SKM-1 treated with dmso at 0.1 percent for 144 hours (cell line): ENCODE results near the gene CFAP107.
"Not testable (repeated sequence)": the region's sequence is repeated elsewhere in the genome, so short reads cannot be mapped to it uniquely, and the experiment has no call there.

Experiments used
- DNase-seq: peaks from one replicate; lab custom pipeline; 2025; ENCODE audit not compliant: unreplicated experiment; lab: John Stamatoyannopoulos, UW

The CFAP107 gene

DNA sequence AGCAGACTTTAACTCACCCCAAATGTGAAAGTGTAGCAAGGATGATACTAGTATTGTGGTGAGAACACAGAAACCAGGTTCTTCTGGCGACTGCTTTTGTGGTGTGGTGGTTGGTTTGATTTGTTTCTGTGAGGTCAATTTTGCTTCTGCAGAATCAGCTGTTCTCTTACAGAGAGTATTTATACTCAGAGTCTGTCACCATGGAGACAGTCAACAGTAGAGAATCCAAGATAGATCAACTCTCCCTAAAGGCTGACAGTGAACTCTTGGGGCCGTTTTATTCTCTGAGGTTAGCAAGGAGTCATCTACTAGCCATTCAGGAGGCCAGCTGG lies at the start of gene CFAP107:
TSS of gene CFAP107 (plus strand) at position 209 of the 332 bp plus-strand sequence. CDS start 231 bp downstream, outside the sequence.
- no peak for DNase-seq

GRCh38 chr1:12696658-12697057 lies 49.3 kb upstream of the CFAP107 start:
- no peak for DNase-seq

DNA sequence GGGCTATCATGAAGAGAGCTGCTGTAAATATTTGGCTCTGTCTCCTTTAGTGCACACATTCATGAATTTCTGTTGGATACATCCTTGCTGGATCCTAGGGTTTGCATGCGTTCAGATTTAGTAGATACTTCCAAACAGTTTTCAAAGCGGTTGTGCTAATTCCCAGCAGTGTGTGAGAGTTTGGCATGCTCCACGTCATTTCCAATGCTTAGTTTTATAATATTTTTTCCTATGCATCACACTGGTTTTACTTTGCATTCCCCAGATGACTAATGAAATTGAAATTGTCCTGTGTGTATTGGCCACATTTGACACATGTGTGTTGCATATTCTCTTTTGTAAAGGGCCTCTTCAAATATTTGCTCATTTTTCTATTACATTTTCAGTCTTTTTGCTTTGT lies 48.6 kb upstream of the CFAP107 start:
- DNase-seq = no peak

GRCh38 chr1:12703821-12704451 lies 42.1 kb upstream of the CFAP107 start:
- no peak for DNase-seq

- no peak for DNase-seq
These were observed 39.9 kb upstream of the CFAP107 start for GRCh38 chr1:12706061-12706460.

DNA sequence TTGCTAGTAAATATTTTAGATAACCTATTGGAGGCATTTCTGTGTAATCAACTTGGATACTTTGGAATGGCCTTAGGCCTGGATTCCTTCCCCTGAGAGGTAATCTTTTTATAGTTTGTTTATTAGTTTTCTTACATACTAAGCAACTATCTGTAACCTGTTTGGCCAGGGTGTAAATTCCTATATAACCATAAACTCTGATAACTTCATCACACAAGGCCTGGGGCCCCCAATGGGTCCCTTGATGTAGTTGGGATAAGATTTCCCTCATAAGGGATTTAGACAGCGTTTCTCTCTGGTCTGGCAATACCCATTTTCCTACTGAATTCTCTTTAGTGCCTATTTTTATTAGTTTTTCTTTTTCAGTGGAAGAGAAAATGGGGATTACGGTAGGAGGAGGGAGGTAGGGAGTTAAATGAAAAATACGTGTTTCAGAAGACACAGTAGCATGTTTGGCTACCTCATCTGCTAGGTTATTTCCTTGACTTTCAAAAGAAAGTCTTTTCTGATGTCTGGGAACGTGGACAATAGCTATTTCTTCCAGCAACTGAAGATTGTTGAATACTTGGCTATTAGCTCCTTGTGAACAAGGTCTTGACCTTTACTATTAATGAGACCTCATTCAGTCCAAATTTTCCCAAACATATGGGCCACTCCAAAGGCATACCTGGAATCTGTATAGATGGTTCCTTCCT lies 37.5 kb upstream of the CFAP107 start:
- no peak for DNase-seq

DNA sequence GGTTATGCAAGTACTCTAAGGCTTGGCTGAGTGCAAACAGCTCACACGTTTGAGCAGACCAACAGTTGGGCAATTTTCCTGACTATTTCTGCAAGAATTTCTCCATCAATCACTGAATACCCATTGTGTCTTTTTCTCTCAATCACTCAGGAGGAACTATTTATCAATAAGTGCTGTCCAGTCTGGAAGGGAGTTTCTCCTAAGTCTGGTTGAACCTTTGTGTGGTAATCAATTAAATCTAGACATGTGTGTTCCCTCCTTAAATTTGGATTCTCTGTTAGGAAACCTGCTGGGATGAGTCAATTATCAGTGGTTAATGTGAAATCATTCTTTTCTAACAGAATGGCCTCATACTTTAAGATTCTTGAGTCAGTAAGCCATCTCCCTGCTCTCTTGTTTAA lies 36.9 kb upstream of the CFAP107 start:
- peak; percentile 26 for DNase-seq

- no peak for DNase-seq
These were observed 36.3 kb upstream of the CFAP107 start for GRCh38 chr1:12709696-12710095.

- DNase-seq = no peak
These were observed 34.5 kb upstream of the CFAP107 start for GRCh38 chr1:12711536-12711935.

DNA sequence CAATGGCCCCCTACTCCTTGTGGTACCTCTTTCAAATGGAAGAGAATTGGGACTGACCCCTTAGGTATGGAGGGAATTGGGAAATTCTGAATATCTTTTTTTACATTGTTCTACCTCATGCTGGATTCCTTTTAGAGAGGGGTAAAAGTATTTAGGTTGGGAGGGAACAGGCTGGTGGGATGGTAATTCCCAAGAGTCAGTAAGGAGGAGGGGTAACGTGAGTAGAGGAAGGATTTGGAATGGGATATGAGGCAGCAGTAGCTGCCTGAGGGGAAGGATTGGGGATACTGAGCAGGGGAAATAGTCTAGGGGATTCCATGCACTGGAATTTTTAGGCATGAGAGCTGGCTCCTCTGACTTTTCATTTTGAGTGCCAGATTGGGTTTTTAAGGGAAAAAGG lies 33.9 kb upstream of the CFAP107 start:
- DNase-seq = no peak

DNA sequence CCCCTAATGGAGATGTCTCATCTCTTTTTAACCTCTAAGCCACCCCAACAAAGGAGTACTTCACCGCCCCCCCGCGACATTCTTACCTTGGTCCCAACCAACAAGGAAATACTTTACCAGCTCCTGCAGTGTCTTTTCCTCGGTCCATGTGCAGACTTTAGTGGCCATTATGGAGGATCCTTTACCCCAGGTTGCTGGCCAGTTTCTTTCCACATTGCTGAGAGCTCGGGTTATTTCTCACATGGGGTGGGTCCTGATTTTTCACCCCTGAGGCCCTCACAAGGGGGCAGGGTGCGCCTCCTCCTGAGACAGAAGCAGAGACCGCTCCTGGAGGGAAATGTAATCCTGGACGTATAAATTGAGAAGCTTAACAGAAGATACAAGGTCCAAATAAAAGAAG lies 33.1 kb upstream of the CFAP107 start:
- no peak for DNase-seq

GRCh38 chr1:12713651-12714050 lies 32.3 kb upstream of the CFAP107 start:
- DNase-seq = not testable (repeated sequence)

DNA sequence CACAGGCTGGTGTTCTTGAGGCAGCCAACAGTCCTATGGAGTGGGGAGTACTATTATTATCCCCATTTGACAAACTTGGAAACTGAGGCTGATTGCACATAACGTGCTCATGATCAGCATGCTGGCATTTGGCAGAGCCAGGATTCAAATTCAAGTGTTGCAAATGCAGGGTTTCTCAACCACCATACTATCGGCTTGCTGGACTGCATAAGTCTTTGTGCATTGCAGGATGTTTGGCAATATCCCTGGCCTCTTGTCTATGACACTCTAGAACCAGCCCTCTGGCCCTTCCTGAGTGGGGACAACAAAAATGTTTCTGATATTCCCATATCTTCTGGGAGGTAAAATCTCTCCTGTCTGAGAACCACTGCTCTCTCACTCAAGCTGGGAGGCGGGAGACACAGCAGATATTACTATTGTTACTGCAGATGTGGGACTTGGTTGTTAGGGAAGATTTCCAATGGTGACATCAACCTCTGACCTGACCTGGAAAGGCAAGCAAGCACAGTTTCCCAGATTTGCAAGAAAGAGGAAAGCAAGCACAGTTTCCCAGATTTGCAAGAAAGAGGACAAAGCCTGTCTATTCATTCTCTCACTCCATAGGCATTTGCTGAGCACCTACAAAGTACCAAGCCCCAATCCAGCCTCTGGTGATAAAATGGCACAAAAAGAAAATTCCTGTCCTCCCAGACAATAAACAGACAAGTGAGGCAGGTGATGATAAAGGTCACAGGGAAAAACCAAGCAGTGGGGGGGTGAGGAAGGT lies 31.1 kb upstream of the CFAP107 start:
- DNase-seq = peak; percentile 3

- no peak for DNase-seq
These were observed 30.0 kb upstream of the CFAP107 start, which contains the start of gene AADACL3 for GRCh38 chr1:12715896-12716437. TSS of gene AADACL3 (plus strand) at chr1:12716110. CDS start at chr1:12716177, 67 bp downstream.

DNA sequence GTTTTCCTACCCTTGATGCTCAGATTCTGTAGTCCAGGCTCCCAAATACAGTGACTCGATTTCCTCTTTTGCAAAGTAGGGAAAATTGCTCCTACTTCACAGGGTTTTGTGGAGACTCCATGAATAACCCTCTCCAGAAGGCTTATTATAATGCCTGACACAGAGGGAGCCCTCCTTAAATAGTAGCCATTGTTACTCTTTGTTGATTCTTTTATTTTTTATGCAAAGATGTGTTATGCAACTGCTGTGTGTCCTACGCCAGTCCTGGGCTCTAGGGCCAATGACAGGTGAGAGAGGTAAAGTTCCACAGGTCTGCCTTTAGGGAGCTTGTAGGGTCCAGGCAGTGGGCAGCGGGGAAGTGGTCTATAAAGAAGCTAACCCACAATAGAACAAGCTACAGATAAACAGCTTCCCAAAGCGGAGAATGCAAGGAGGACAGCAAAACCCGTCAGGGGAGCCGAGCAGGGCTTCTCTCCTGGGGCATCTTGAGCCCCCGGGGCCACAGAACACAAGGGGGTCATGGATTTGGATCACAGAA lies 28.6 kb upstream of the CFAP107 start:
- DNase-seq = no peak

DNA sequence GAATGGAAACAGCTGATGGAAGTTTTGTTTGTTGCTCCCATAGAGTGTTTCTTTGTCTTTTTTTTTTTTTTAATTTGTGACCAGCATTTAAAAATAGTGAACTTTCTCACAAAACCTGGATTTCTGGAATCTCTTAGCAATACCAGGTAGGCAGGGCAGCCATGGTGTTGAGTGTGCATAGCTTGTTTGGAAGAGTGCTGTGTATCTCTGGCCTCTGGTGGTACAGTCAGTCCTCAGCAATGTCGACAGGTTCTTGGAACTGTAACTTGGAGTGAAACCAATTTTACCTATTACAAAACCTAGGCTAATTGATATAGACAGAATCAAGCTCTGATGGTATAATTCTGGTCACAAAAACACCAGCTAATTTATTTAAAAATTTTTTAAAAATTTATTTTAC lies 23.4 kb upstream of the CFAP107 start:
- DNase-seq = no peak

DNA sequence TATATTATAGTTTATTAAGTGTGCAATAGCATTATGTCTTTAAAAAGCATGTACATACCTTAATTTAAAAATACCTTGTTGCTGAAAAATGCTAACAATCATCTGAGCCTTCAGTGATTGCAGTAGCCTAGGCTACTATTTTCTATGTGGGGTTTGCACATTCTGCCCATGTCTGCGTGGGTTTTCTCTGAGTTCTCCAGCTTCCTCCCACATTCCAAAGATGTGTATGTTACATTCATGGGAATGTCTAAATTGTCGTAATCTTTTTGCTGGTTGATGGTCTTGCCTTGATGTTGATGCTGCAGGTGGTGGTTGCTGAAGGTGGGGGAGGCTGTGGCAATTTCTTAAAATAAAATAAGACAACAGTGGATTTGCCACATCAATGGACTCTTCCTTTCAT lies 17.6 kb upstream of the CFAP107 start:
- no peak for DNase-seq

- no peak for DNase-seq
These were observed 15.8 kb upstream of the CFAP107 start for GRCh38 chr1:12730156-12730555.

- not testable (repeated sequence) for DNase-seq
These were observed 14.9 kb upstream of the CFAP107 start for GRCh38 chr1:12731084-12731483.

DNA sequence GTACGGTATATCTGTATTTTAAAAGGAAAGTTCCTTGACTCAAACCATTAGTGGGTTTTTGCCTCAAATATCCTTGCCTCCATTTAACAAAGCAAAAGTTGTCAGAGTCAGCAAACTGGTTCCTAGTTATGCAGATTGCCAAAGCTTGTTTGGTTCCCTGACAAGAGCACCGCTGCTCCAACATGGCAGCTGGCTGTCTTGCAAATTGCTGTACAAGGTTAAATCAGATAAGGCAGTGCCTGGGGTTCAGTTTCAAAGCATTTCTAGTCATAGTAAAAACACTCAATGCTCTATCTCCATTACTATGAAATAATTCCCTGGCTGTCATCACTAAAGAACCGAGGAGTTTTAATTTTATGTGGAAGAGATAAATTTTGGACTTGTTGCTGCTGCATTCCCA lies 11.3 kb upstream of the CFAP107 start:
- DNase-seq = no peak

GRCh38 chr1:12738934-12739333 lies 7.1 kb upstream of the CFAP107 start:
- DNase-seq = no peak

DNA sequence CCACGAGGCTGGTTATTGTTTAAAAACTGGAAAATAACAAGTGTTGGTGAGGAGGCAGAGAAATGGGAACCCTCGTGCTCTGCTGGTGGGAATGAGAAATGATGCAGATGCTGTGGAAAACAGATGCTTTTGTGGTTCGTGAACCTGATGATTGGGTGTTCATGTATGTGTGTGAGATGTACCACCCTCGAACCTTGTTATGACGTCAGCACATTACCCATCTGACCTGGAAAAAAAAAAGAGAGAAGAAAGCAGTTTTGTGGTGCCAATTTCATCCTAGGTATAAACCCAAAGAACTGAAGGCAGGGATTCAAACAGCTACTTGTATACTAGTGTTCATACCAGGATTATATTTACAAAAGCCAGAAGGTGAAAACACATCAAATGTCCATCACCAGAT lies 6.4 kb upstream of the CFAP107 start:
- DNase-seq = no peak
